ENCODE measurements around the gene PCDH15. TPM values are rescaled to one million over a fixed set of nuclear protein-coding genes. Genes with fewer than 3 reads are reported as not detected.

The PCDH15 gene
- total RNA-seq, 1 experiment from 2014 or later = not detected

DNA sequence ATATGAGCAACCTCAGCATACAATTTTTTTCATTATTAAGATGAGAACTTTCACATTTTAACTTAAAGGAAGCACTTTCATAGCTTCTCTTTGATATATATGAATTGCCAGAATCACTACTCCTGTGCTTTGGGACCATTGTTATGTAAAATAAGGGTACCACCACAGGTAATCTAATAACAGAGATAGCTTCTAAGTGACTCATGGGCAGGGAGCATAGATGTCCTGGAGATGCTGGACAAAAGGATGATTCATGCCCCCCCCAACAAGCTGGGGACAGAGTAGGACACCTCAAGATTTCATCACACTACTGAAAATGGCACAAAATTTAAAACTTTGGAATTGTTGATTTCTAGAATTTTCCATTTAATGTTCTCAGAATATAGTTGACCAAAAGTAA is 641.1 kb downstream of the PCDH15 start:
- intact Hi-C loops (cut with micrococcal nuclease; ENCODE audit: unreplicated experiment) = no loop called here
- Mint-ChIP-seq H3K27ac (ENCODE audit: unreplicated experiment) (no peak overlapping the region), H3K9me3 (ENCODE audit: low read depth, unreplicated experiment) (peaks cover 10% of the 10 kb centered on the region), H3K36me3 (ENCODE audit: insufficient read depth, unreplicated experiment) (no peaks in the 10 kb centered on the region), H3K4me1 (ENCODE audit: low read depth, unreplicated experiment) (no peaks in the 10 kb centered on the region), H3K4me3 (ENCODE audit: low read depth, unreplicated experiment) (no peak overlapping the region), H3K27me3 (ENCODE audit: unreplicated experiment) (no peaks in the 10 kb centered on the region)
- TF ChIP-seq CTCF (IDR thresholded peaks at IDR 0.05; ENCODE audit: unreplicated experiment) = no peak
- CTCF ChIA-PET = no interaction called here
- DNase-seq = no peak
- no TSS peak for BruUV-seq (replicated peaks)

- intact Hi-C loops (cut with micrococcal nuclease; ENCODE audit: unreplicated experiment) = no loop called here
- DNase-seq = no peak
- H3K9me3 Mint-ChIP-seq (ENCODE audit: low read depth, unreplicated experiment) = peaks cover 5% of the 10 kb centered on the region
- H3K27me3 Mint-ChIP-seq (ENCODE audit: unreplicated experiment) = no peaks in the 10 kb centered on the region
- no peak overlapping the region for H3K27ac Mint-ChIP-seq (ENCODE audit: unreplicated experiment)
- TF ChIP-seq CTCF (IDR thresholded peaks at IDR 0.05; ENCODE audit: unreplicated experiment) = no peak
- no peak overlapping the region for H3K4me3 Mint-ChIP-seq (ENCODE audit: low read depth, unreplicated experiment)
- CTCF ChIA-PET = no interaction called here
- H3K36me3 Mint-ChIP-seq (ENCODE audit: insufficient read depth, unreplicated experiment) = no peaks in the 10 kb centered on the region
- no TSS peak for BruUV-seq (replicated peaks)
- H3K4me1 Mint-ChIP-seq (ENCODE audit: low read depth, unreplicated experiment) = no peaks in the 10 kb centered on the region
These were observed 652.5 kb downstream of the PCDH15 start for GRCh38 chr10:54148508-54148907.

GRCh38 chr10:54139819-54140428 is 661.1 kb downstream of the PCDH15 start:
- CTCF ChIA-PET = no interaction called here
- intact Hi-C loops (cut with micrococcal nuclease; ENCODE audit: unreplicated experiment) = no loop called here
- Mint-ChIP-seq H3K4me1 (ENCODE audit: low read depth, unreplicated experiment) (no peaks in the 10 kb centered on the region), H3K4me3 (ENCODE audit: low read depth, unreplicated experiment) (no peak overlapping the region), H3K36me3 (ENCODE audit: insufficient read depth, unreplicated experiment) (no peaks in the 10 kb centered on the region), H3K27me3 (ENCODE audit: unreplicated experiment) (no peaks in the 10 kb centered on the region), H3K27ac (ENCODE audit: unreplicated experiment) (no peak overlapping the region), H3K9me3 (ENCODE audit: low read depth, unreplicated experiment) (peaks cover 7% of the 10 kb centered on the region)
- no peak for TF ChIP-seq CTCF (IDR thresholded peaks at IDR 0.05; ENCODE audit: unreplicated experiment)
- no peak for DNase-seq
- no TSS peak for BruUV-seq (replicated peaks)

GRCh38 chr10:54137396-54137795 is 663.6 kb downstream of the PCDH15 start:
- Mint-ChIP-seq H3K27ac (ENCODE audit: unreplicated experiment) (no peak overlapping the region), H3K4me3 (ENCODE audit: low read depth, unreplicated experiment) (no peak overlapping the region), H3K36me3 (ENCODE audit: insufficient read depth, unreplicated experiment) (no peaks in the 10 kb centered on the region), H3K27me3 (ENCODE audit: unreplicated experiment) (no peaks in the 10 kb centered on the region), H3K4me1 (ENCODE audit: low read depth, unreplicated experiment) (no peaks in the 10 kb centered on the region), H3K9me3 (ENCODE audit: low read depth, unreplicated experiment) (peaks cover 7% of the 10 kb centered on the region)
- TF ChIP-seq CTCF (IDR thresholded peaks at IDR 0.05; ENCODE audit: unreplicated experiment) = no peak
- no peak for DNase-seq
- no TSS peak for BruUV-seq (replicated peaks)
- CTCF ChIA-PET = no interaction called here
- intact Hi-C loops (cut with micrococcal nuclease; ENCODE audit: unreplicated experiment) = no loop called here

Measured in Calu3 (cell line).